Measurements from ENCODE around the gene FAM124A.

DNA sequence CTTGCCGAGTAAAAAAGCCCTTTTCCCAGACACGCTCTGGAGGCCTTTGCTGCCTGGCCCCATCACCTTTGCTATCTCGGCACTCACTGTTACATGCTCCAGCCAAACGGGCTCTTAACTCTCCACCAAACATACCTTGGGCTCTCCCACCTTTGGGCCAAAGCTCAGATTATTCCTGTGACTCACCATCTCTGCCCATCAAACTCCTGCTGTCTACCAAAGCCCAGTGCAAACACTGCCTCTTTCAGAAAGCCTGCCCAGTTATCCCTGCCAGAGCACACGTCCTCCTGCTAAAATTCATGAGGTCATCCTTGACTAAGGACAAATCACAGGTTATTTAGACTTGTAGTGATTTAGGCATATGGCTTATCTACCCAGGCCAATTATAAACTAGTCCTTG, 69.1 kb downstream of the FAM124A start:
- TF ChIP-seq CTCF (IDR thresholded peaks at IDR 0.05) (no peak), POLR2AphosphoS5 (IDR thresholded peaks at IDR 0.05; ENCODE audit: low read depth, low read length) (no peak), TCF7L2 (IDR thresholded peaks at IDR 0.05; ENCODE audit: low read depth, low read length) (no peak), SIN3A (IDR thresholded peaks at IDR 0.05; ENCODE audit: borderline replicate concordance, insufficient read depth, low read depth, low read length) (no peak)
- TF ChIP-seq, protein P1, sequence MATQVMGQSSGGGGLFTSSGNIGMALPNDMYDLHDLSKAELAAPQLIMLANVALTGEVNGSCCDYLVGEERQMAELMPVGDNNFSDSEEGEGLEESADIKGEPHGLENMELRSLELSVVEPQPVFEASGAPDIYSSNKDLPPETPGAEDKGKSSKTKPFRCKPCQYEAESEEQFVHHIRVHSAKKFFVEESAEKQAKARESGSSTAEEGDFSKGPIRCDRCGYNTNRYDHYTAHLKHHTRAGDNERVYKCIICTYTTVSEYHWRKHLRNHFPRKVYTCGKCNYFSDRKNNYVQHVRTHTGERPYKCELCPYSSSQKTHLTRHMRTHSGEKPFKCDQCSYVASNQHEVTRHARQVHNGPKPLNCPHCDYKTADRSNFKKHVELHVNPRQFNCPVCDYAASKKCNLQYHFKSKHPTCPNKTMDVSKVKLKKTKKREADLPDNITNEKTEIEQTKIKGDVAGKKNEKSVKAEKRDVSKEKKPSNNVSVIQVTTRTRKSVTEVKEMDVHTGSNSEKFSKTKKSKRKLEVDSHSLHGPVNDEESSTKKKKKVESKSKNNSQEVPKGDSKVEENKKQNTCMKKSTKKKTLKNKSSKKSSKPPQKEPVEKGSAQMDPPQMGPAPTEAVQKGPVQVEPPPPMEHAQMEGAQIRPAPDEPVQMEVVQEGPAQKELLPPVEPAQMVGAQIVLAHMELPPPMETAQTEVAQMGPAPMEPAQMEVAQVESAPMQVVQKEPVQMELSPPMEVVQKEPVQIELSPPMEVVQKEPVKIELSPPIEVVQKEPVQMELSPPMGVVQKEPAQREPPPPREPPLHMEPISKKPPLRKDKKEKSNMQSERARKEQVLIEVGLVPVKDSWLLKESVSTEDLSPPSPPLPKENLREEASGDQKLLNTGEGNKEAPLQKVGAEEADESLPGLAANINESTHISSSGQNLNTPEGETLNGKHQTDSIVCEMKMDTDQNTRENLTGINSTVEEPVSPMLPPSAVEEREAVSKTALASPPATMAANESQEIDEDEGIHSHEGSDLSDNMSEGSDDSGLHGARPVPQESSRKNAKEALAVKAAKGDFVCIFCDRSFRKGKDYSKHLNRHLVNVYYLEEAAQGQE (IDR thresholded peaks at IDR 0.05; ENCODE audit: insufficient read depth in 1 of 2, low read depth in 2 of 2, low read length in 1 of 2), result no peak

Data from Panc1 (cell line).